ENCODE measurements around the gene FBH1. TPM values are rescaled to one million over a fixed set of nuclear protein-coding genes. Genes with fewer than 3 reads are reported as not detected.

The FBH1 gene
- 100 to 1,000 TPM in 2 of 5 experiments, 10 to 100 TPM in 3; 64.8 to 105 (median 78.6) TPM for total RNA-seq
- 10 to 100 TPM; 59.9 to 96.4 TPM for polyA plus RNA-seq
- 114 reads per million, percentile 86 among the genes with 10 or more reads in this experiment for total RNA-seq

GRCh38 chr10:5889624-5890451 is at the start of gene FBH1, which contains the start of gene ANKRD16:
TSS of gene FBH1 (plus strand) at chr10:5890243. CDS start at chr10:5890346, 103 bp downstream.
TSS of gene ANKRD16 (minus strand) at chr10:5889893. CDS start at chr10:5889354, 539 bp downstream.
- H3K27me3 ChIP-seq (ENCODE audit: control insufficient read depth in 2 of 2, insufficient read depth in 2 of 2, low read length in 2 of 2), result no peaks in the 10 kb centered on the region
- H3K27me3 Mint-ChIP-seq, result no peaks in the 10 kb centered on the region
- H3K4me1 ChIP-seq (ENCODE audit: control insufficient read depth in 2 of 2, insufficient read depth in 2 of 2, low read length in 2 of 2), result peaks cover 12% of the 10 kb centered on the region in 2 donors
- H3K27ac Mint-ChIP-seq, result peak within 1 kb of the TSS; percentile 80 to 94 (median 87)
- H3K27ac ChIP-seq (ENCODE audit: low read depth, low read length), result peak within 1 kb of the TSS; percentile 81
- intact Hi-C loops (cut with micrococcal nuclease), result loop anchor here (1.0 to 10.0 kb wide), 11 partner anchors 77 to 1065 kb away; partner anchors contain the start of genes GDI2 (in 2 of the 2), IL15RA (in 2 of the 2), TASOR2 (in 2 of the 2) and AKR1E2 (in 1 of the 2)
- H3K9me3 Mint-ChIP-seq, result no peaks in the 10 kb centered on the region
- peaks cover 0 to 14% (median 0%) of the 10 kb centered on the region in 3 experiments for H3K36me3 ChIP-seq (ENCODE audit: control insufficient read depth in 2 of 3, insufficient read depth in 3 of 3, low read length in 3 of 3)
- no peaks in the 10 kb centered on the region for H3K9me3 ChIP-seq (ENCODE audit: control insufficient read depth in 2 of 3, low read length in 3 of 3)
- peak; percentile 94 to 100 (median 96) for DNase-seq
- H3K4me1 Mint-ChIP-seq, result peaks cover 34 to 64% (median 60%) of the 10 kb centered on the region in 7 donors
- ChIA-PET CTCF (interaction anchor here (0.7 to 1.4 kb wide), 3 partner anchors 12 to 447 kb away, joined by 3 to 4 read pairs (median 3); no protein-coding TSS in a partner anchor), POLR2A (interaction anchor here (0.6 to 2.3 kb wide), 10 partner anchors 11 to 274 kb away, joined by 3 to 18 read pairs (median 3); partner anchors contain the start of genes GDI2 and TASOR2)
- peaks cover 3 to 23% (median 8%) of the 10 kb centered on the region in 5 donors for H3K36me3 Mint-ChIP-seq
- ATAC-seq, result peak; percentile 96
- H3K4me3 ChIP-seq (ENCODE audit: low read length), result peak within 1 kb of the TSS; percentile 70
- peak within 1 kb of the TSS; percentile 90 to 97 (median 94) for H3K4me3 Mint-ChIP-seq

GRCh38 chr10:5840314-5841307 is 49.4 kb upstream of the FBH1 start:
- H3K9me3 Mint-ChIP-seq, result no peaks in the 10 kb centered on the region
- ATAC-seq, result peak; percentile 68
- H3K4me3 ChIP-seq (ENCODE audit: low read length), result no peak overlapping the region
- DNase-seq, result no peak
- no peaks in the 10 kb centered on the region for H3K4me1 ChIP-seq (ENCODE audit: control insufficient read depth in 2 of 2, insufficient read depth in 2 of 2, low read length in 2 of 2)
- H3K27me3 ChIP-seq (ENCODE audit: control insufficient read depth in 2 of 2, insufficient read depth in 2 of 2, low read length in 2 of 2), result no peaks in the 10 kb centered on the region
- ChIA-PET POLR2A (no interaction called here), CTCF (no interaction called here)
- H3K9me3 ChIP-seq (ENCODE audit: control insufficient read depth in 2 of 3, low read length in 3 of 3), result no peaks in the 10 kb centered on the region
- H3K36me3 ChIP-seq (ENCODE audit: control insufficient read depth in 2 of 3, insufficient read depth in 3 of 3, low read length in 3 of 3), result no peaks in the 10 kb centered on the region
- intact Hi-C loops (cut with micrococcal nuclease), result no loop called here
- no peak overlapping the region for H3K27ac ChIP-seq (ENCODE audit: low read depth, low read length)
- no peak overlapping the region for H3K27ac Mint-ChIP-seq
- H3K4me1 Mint-ChIP-seq, result peaks cover 0 to 5% (median 0%) of the 10 kb centered on the region in 7 donors
- no peak overlapping the region for H3K4me3 Mint-ChIP-seq
- H3K27me3 Mint-ChIP-seq, result peaks cover 0 to 5% (median 0%) of the 10 kb centered on the region in 5 donors
- no peaks in the 10 kb centered on the region for H3K36me3 Mint-ChIP-seq

GRCh38 chr10:5841965-5842364 is 48.1 kb upstream of the FBH1 start:
- no peak overlapping the region for H3K27ac ChIP-seq (ENCODE audit: low read depth, low read length)
- ChIA-PET CTCF (no interaction called here), POLR2A (no interaction called here)
- no peak overlapping the region for H3K4me3 ChIP-seq (ENCODE audit: low read length)
- no peak overlapping the region for H3K27ac Mint-ChIP-seq
- intact Hi-C loops (cut with micrococcal nuclease), result no loop called here
- H3K4me1 ChIP-seq (ENCODE audit: control insufficient read depth in 2 of 2, insufficient read depth in 2 of 2, low read length in 2 of 2), result no peaks in the 10 kb centered on the region
- DNase-seq, result no peak
- no peaks in the 10 kb centered on the region for H3K9me3 Mint-ChIP-seq
- no peaks in the 10 kb centered on the region for H3K36me3 ChIP-seq (ENCODE audit: control insufficient read depth in 2 of 3, insufficient read depth in 3 of 3, low read length in 3 of 3)
- H3K9me3 ChIP-seq (ENCODE audit: control insufficient read depth in 2 of 3, low read length in 3 of 3), result no peaks in the 10 kb centered on the region
- no peaks in the 10 kb centered on the region for H3K36me3 Mint-ChIP-seq
- peaks cover 0 to 5% (median 0%) of the 10 kb centered on the region in 5 donors for H3K27me3 Mint-ChIP-seq
- H3K27me3 ChIP-seq (ENCODE audit: control insufficient read depth in 2 of 2, insufficient read depth in 2 of 2, low read length in 2 of 2), result no peaks in the 10 kb centered on the region
- H3K4me3 Mint-ChIP-seq, result no peak overlapping the region
- peaks cover 0 to 10% (median 0%) of the 10 kb centered on the region in 7 donors for H3K4me1 Mint-ChIP-seq
- no peak for ATAC-seq

- CTCF ChIA-PET, result interaction anchor here (0.6 to 0.7 kb wide), 3 partner anchors 262 to 1007 kb away, joined by 3 to 4 read pairs (median 3); no protein-coding TSS in a partner anchor
- H3K4me1 Mint-ChIP-seq, result peaks cover 0 to 10% (median 0%) of the 10 kb centered on the region in 7 donors
- no peak overlapping the region for H3K4me3 Mint-ChIP-seq
- intact Hi-C loops (cut with micrococcal nuclease), result no loop called here
- H3K27ac Mint-ChIP-seq, result peak overlapping the region in 1 of 9 donors; percentile 50
- ATAC-seq (no peak), DNase-seq (no peak)
- Histone ChIP-seq H3K9me3 (ENCODE audit: control insufficient read depth in 2 of 3, low read length in 3 of 3) (no peaks in the 10 kb centered on the region), H3K36me3 (ENCODE audit: control insufficient read depth in 2 of 3, insufficient read depth in 3 of 3, low read length in 3 of 3) (no peaks in the 10 kb centered on the region), H3K27ac (ENCODE audit: low read depth, low read length) (no peak overlapping the region), H3K4me3 (ENCODE audit: low read length) (no peak overlapping the region), H3K27me3 (ENCODE audit: control insufficient read depth in 2 of 2, insufficient read depth in 2 of 2, low read length in 2 of 2) (no peaks in the 10 kb centered on the region), H3K4me1 (ENCODE audit: control insufficient read depth in 2 of 2, insufficient read depth in 2 of 2, low read length in 2 of 2) (no peaks in the 10 kb centered on the region)
- peaks cover 0 to 5% (median 0%) of the 10 kb centered on the region in 5 donors for H3K27me3 Mint-ChIP-seq
- no peaks in the 10 kb centered on the region for H3K9me3 Mint-ChIP-seq
- H3K36me3 Mint-ChIP-seq, result no peaks in the 10 kb centered on the region
- POLR2A ChIA-PET, result interaction anchor here (0.6 kb wide), 1 partner anchor 594 kb away, joined by 3 read pairs; no protein-coding TSS in a partner anchor
Observed at GRCh38 chr10:5843686-5844344, 46.2 kb upstream of the FBH1 start.

- DNase-seq (no peak), ATAC-seq (no peak)
- ChIA-PET POLR2A (interaction anchor here (0.6 kb wide), 1 partner anchor 593 kb away, joined by 3 read pairs; no protein-coding TSS in a partner anchor), CTCF (interaction anchor here (0.7 kb wide), 1 partner anchor 1007 kb away, joined by 4 read pairs; no protein-coding TSS in a partner anchor)
- Histone ChIP-seq H3K4me3 (ENCODE audit: low read length) (no peak overlapping the region), H3K27me3 (ENCODE audit: control insufficient read depth in 2 of 2, insufficient read depth in 2 of 2, low read length in 2 of 2) (no peaks in the 10 kb centered on the region), H3K27ac (ENCODE audit: low read depth, low read length) (no peak overlapping the region), H3K36me3 (ENCODE audit: control insufficient read depth in 2 of 3, insufficient read depth in 3 of 3, low read length in 3 of 3) (no peaks in the 10 kb centered on the region), H3K9me3 (ENCODE audit: control insufficient read depth in 2 of 3, low read length in 3 of 3) (no peaks in the 10 kb centered on the region), H3K4me1 (ENCODE audit: control insufficient read depth in 2 of 2, insufficient read depth in 2 of 2, low read length in 2 of 2) (no peaks in the 10 kb centered on the region)
- H3K4me3 Mint-ChIP-seq, result no peak overlapping the region
- no peaks in the 10 kb centered on the region for H3K36me3 Mint-ChIP-seq
- H3K9me3 Mint-ChIP-seq, result peaks cover 0 to 1% (median 0%) of the 10 kb centered on the region in 11 donors
- peaks cover 0 to 10% (median 0%) of the 10 kb centered on the region in 7 donors for H3K4me1 Mint-ChIP-seq
- H3K27ac Mint-ChIP-seq, result no peak overlapping the region
- H3K27me3 Mint-ChIP-seq, result peaks cover 0 to 5% (median 0%) of the 10 kb centered on the region in 5 donors
- intact Hi-C loops (cut with micrococcal nuclease), result no loop called here
Observed at GRCh38 chr10:5844345-5845055, 45.5 kb upstream of the FBH1 start.
